GM18909 (cell line): ENCODE measurements around the gene GGT6.

ENCODE experiments used
- ATAC-seq: cut with Tn5 transposase; IDR thresholded peaks from one replicate; pipeline ENCODE4 v1.9.1; 2021; ENCODE audit warnings: mild to moderate bottlenecking; ENCODE audit not compliant: unreplicated experiment, poor library complexity

The GGT6 gene

GRCh38 chr17:4576729-4577322, 16.4 kb upstream of the GGT6 start:
- ATAC-seq = no peak

DNA sequence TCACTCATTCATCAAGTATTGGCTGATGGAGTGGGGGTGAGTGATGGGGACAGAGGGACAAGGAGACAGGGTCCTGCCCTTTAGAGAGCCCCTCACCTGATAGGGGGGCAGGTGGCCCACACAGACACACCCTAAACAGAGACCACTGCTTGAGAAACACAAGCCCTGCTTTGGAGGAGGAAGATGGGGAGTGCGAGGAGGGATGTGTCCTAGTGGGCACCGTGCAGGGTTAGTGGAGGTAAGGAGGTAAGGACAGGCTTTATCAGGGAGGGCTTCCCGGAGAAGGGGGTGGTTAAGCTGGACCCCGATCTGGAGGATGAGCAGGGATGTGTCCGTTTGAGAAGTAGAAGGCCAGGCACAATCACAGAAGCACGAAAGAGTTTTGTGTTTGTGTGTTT, 15.8 kb upstream of the GGT6 start:
- ATAC-seq = no peak

- ATAC-seq = no peak
Measured at GRCh38 chr17:4574448-4575045, 14.2 kb upstream of the GGT6 start.

- ATAC-seq = no peak
Measured at GRCh38 chr17:4573669-4574068, 13.3 kb upstream of the GGT6 start.

- no peak for ATAC-seq
Measured at GRCh38 chr17:4573115-4573514, 12.7 kb upstream of the GGT6 start.

GRCh38 chr17:4572131-4572530, 11.8 kb upstream of the GGT6 start:
- no peak for ATAC-seq

- no peak for ATAC-seq
Measured at GRCh38 chr17:4569591-4569990, 9.2 kb upstream of the GGT6 start.

- ATAC-seq = no peak
Measured at GRCh38 chr17:4566785-4567184, 6.4 kb upstream of the GGT6 start.

DNA sequence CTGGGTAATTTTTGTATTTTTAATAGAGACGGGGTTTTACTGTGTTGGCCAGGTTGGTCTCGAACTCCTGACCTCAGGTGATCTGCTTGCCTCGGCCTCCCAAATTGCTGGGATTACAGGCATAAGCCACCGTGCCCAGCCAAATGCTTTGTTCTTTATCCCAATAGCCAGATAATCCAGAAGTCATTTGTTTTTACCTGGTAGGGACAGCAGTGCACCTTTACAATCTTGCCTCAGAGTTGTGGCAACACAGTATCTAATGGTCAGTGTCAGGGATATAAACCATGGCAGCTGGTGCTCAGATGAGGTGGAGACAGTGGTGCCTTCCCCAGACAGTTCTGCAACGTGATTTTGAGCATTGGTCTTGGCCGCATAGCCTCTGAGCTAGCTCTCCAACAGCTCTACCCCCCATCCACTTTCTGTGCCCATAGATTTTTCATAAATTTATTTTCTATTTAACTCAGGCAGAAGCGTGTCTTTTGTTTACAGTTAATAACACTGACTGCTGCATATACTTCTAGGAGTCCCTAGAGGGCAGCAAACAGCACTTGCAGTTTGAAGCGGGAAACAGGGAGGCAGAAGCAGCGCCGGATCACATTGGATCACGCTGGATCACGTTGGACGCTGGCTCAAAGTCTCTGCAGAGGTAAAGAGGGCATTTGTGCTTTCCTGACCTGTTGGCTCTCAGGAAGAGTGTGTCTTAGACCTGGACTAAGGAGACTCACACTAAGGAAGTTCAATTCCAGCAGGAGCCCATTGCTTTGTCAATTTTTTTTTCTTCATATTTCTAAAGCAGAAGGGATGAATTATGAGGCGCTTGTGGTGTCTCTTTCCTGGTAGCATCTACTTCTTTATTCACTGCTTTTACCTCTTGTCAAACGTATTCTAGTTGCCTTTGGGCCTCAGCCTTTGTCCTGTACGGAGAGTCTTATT, 5.1 kb upstream of the GGT6 start:
- no peak for ATAC-seq

GRCh38 chr17:4562015-4562969, 1.9 kb upstream of the GGT6 start:
- ATAC-seq = no peak

DNA sequence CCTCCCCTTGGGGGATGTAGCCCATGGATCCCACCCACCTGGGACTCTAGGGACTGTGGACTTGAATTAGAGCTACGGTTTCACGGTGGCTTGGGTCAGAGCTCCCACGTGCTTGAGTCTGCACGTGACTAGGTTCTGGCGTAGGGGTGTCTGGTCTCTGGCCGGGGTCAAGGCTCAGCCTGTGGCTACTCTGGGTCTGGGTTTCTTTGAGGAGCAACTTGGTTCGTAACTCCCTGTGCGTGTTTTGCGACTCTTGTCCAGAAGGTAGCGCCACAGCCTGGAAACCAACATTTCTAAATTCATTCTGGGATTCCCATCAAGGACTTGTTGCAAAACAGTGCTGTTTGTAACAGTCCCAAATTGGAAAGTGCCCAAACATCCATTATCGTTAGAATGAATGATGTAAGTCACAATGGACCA, 470 bp upstream of the GGT6 start:
- no peak for ATAC-seq

GRCh38 chr17:4559966-4560365, 411 bp downstream of the GGT6 start:
- ATAC-seq = no peak

GRCh38 chr17:4559139-4559791, 1.1 kb downstream of the GGT6 start:
- ATAC-seq = no peak

DNA sequence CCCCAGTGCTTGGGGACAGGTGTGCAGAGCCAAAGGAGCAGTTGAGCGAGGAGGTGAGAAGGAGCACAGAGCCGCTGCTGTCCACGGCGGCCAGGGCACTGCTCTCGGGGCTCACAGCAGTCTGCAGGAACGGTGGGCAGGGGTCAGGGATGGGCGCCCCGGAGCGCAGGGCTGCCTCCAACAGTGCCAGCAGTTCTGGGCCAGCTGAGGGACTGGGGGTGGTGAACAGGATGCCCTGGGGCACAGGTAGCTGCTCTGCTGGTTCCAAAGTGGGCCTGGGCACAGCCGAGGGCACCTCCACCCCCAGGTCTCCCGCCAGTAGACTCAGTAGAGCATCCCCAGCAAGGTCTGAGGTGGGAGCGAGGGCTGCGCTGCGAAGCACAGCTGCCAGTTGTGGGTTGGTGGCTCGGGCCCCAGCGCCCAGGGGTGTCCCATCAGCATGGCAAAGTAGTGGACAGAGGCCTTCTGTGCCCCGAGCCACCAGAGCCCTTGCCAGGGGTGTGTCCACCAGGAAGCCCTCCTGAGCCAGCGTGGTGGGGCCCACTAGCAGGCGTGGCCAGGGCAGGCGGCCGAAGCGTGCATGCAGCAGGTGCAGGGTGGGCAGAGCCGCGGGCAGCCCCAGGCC, 1.9 kb downstream of the GGT6 start:
- ATAC-seq = no peak

- ATAC-seq = no peak
Measured at GRCh38 chr17:4557626-4558346, 2.6 kb downstream of the GGT6 start.

- ATAC-seq = no peak
Measured at GRCh38 chr17:4556996-4557395, 3.4 kb downstream of the GGT6 start.

GRCh38 chr17:4555873-4556759, 4.3 kb downstream of the GGT6 start:
- no peak for ATAC-seq
